Lung (tissue), 12 donors: ENCODE measurements around the gene CEP83. TPM values are rescaled to one million over a fixed set of nuclear protein-coding genes. Genes with fewer than 3 reads are reported as not detected.

Experiments used
- ATAC-seq: fragments of 200-7000 bp; cut with Tn5 transposase; one replicate; pipeline ENCODE4 v1.9.1; 2020; ENCODE audit warnings: moderate number of reproducible peaks; ENCODE audit not compliant: insufficient read depth, low FRiP score
- DNase-seq, 3 donors: peaks; one replicate each; pipeline ENCODE4 v3.0.0-alpha.2; 2013 to 2017
- H3K27ac ChIP-seq, 2 donors: one replicate each; pipeline ENCODE4 v1.5.1; 2013; ENCODE audit warnings: mild to moderate bottlenecking in 2 of 2, moderate library complexity in 2 of 2, control low read depth in 1 of 2, inconsistent platforms in 1 of 2, low read depth in 1 of 2, low read length in 1 of 2
- H3K27me3 ChIP-seq, 3 donors: one replicate each; pipeline ENCODE4 v1.5.1; 2013; ENCODE audit warnings: low read length in 2 of 3; ENCODE audit not compliant: control insufficient read depth in 3 of 3, insufficient read depth in 3 of 3
- H3K36me3 ChIP-seq, 4 donors: one replicate each; pipeline ENCODE4 v1.5.1; 2013; ENCODE audit warnings: low read length in 4 of 4, mild to moderate bottlenecking in 1 of 4, moderate library complexity in 1 of 4; ENCODE audit not compliant: control insufficient read depth in 4 of 4, insufficient read depth in 4 of 4
- H3K4me1 ChIP-seq, 5 donors: one replicate each; pipeline ENCODE4 v1.5.1; 2013; ENCODE audit warnings: low read length in 5 of 5, mild to moderate bottlenecking in 2 of 5, moderate library complexity in 1 of 5; ENCODE audit not compliant: control insufficient read depth in 5 of 5, insufficient read depth in 5 of 5
- H3K4me3 ChIP-seq: one replicate; pipeline ENCODE4 v1.5.1; 2013; ENCODE audit warnings: mild to moderate bottlenecking, control low read depth, moderate library complexity
- H3K9ac ChIP-seq, 2 donors: one replicate each; pipeline ENCODE4 v1.5.1; 2013; ENCODE audit warnings: low read length in 2 of 2, control low read depth in 1 of 2; ENCODE audit not compliant: insufficient read depth in 1 of 2
- H3K9me3 ChIP-seq, 4 donors: one replicate each; pipeline ENCODE4 v1.5.1; 2013; ENCODE audit warnings: low read length in 3 of 4, mild to moderate bottlenecking in 1 of 4, moderate library complexity in 1 of 4; ENCODE audit not compliant: control insufficient read depth in 4 of 4, insufficient read depth in 3 of 4
- CTCF ChIP-seq: IDR thresholded peaks from 2 replicates; pipeline ENCODE4 v1.5.1; 2012; ENCODE audit warnings: mild to moderate bottlenecking; ENCODE audit errors: control extremely low read depth, extremely low read depth
- WGBS, 2 donors: extraction: QIAGEN DNeasy Blood & Tissue Kit; methylation state at CpG; one replicate each; pipeline ENCODE4 v1.1.7; 2013; 5-methylcytosine and 5-hydroxymethylcytosine counted together
- polyA plus RNA-seq, 2 donors: library from polyadenylated mRNA; stranded (reverse); fragments of 200-250 nt; gene quantifications; one replicate each; pipeline ENCODE4 v1.2.1, GENCODE V29; 2013
- total RNA-seq, 2 donors: library from RNA; depleted of rRNA in 1 of 2; stranded (reverse); fragments of >200 nt in 1 of 2; gene quantifications; one replicate each; pipeline ENCODE4 v1.2.1, GENCODE V29; 2014 to 2021
- donor health status: control.
- donor health status: control.
- donor health status: Bipolar disorder and iron deficiency.
- donor health status: healthy.
- donor health status: DM: yes; HTN: yes; CAD: no.

CEP83 gene
- total and polyA plus RNA-seq, 4 donors = 5.2 to 43.6 (median 20.1) TPM

DNA sequence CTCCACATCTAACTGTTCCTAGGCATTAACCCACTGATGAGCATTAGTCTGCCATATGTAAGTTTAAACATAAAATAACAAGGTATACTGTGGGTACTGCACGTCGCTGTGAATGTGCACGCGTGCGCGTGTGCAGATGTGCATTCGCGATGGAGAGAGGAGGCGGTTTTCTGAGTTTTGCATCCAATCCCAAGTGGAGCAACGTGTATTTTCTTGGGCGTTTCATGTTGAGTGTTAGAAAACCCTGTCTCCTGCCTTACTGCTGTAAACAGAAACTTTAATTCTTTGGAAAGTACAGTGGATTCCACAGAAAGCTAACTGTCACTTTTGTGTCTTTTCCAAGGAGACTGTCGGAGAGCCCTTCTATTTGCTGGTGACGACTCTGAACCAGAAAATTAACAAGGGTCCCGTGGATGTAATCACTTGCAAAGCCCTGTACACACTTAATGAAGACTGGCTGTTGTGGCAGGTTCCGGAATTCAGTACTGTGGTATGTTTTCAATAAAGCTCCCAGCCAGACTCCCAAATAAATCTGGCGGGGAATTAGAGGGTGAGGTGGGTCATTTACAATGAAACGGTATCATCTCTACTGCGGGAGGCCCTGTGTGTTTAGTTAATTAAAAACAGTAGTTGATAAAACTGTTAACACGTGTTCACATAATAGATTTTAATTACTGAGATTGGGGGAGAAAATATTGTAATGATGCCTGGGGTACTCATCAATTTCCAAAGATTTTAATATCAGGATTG lies 194.8 kb downstream of the CEP83 start:
- DNase-seq (peak in 1 of 3 donors; percentile 33), ATAC-seq (no peak)
- no peak for TF ChIP-seq CTCF
- Histone ChIP-seq H3K4me1 (peaks cover 8 to 74% (median 35%) of the 10 kb centered on the region in 5 donors), H3K4me3 (no peak overlapping the region), H3K27me3 (no peaks in the 10 kb centered on the region), H3K36me3 (peaks cover 0 to 3% (median 0%) of the 10 kb centered on the region in 4 donors), H3K9me3 (no peaks in the 10 kb centered on the region), H3K27ac (no peak overlapping the region), H3K9ac (no peak overlapping the region)
- 85 to 90% methylated on average over 19 of the region's 19 CpGs for WGBS, 2 donors

DNA sequence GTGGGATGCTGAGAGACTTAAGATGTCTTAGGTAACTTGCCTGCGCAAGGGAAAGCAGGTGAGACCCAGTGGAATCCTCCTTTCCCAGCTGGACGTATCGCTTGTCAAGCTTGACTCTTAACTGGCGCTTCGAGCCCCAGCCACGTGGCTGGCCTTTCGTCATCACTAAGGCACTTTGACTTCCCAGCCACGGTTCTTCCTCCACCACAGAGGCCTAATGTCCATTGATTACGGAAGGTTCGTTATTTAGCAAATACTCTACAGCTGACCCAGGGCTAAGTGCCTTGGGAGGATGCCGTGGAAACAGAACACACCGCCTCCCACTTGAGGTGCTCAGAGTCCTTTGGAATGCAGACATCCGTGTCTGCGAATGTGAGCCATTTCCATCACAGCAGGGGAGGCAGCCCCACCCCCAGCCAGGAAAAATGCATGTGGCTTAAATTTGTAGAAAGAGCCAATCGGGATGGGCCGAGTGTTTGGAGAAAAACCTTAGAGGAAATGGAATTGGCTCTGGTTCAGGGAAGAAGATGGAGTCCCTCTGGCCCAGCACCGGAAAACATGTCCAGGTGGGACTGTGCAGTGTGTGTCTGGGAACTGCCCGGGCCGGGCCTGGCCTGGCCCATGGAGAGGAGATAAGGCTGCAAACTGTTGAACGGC lies 195.6 kb downstream of the CEP83 start:
- Histone ChIP-seq H3K9ac (no peak overlapping the region), H3K9me3 (no peaks in the 10 kb centered on the region), H3K27me3 (no peaks in the 10 kb centered on the region), H3K27ac (peak overlapping the region in 1 of 2 donors; percentile 96), H3K36me3 (peaks cover 0 to 3% (median 0%) of the 10 kb centered on the region in 4 donors), H3K4me3 (no peak overlapping the region), H3K4me1 (peaks cover 8 to 74% (median 35%) of the 10 kb centered on the region in 5 donors)
- 43 to 57% methylated on average over 20 of the region's 20 CpGs for WGBS, 2 donors
- ATAC-seq (peak; percentile 60), DNase-seq (peak; percentile 50 to 63 (median 51))
- no peak for TF ChIP-seq CTCF

- DNase-seq (no peak), ATAC-seq (no peak)
- Histone ChIP-seq H3K9me3 (no peaks in the 10 kb centered on the region), H3K27me3 (no peaks in the 10 kb centered on the region), H3K9ac (peak overlapping the region in 1 of 2 donors; percentile 88), H3K4me1 (peaks cover 8 to 68% (median 35%) of the 10 kb centered on the region in 5 donors), H3K4me3 (no peak overlapping the region), H3K36me3 (peaks cover 0 to 3% (median 0%) of the 10 kb centered on the region in 4 donors), H3K27ac (peak overlapping the region; percentile 55 to 96)
- WGBS, 2 donors = 49 to 60% methylated on average over 14 of the region's 14 CpGs
- no peak for TF ChIP-seq CTCF
These were observed 196.5 kb downstream of the CEP83 start for GRCh38 chr12:94263011-94263811.
